HepG2 (cell line): Measurements from ENCODE around the gene EVA1C. TPM values are rescaled to one million over a fixed set of nuclear protein-coding genes. Genes with fewer than 3 reads are reported as not detected.

Experiments used
- ATAC-seq: fragments of 200-7000 bp; cut with Tn5 transposase; 3 replicates; pipeline ENCODE4 v1.9.1; 2020; ENCODE audit warnings: mild to moderate bottlenecking, moderate library complexity
- BruUV-seq: library from RNA; stranded (reverse); fragments of 400-500 nt; replicated peaks from 2 replicates; lab custom pipeline; 2021; lab: Mats Ljungman, UMichigan
- CTCF ChIA-PET: fragments of 300-600 bp; formaldehyde crosslinking; extraction: SDS; loops from one replicate; lab custom pipeline; 2021; ENCODE audit warnings: low total read pairs, inconsistent platforms, low intra/inter-chr PET ratio; lab: Yijun Ruan, JAX
- POLR2A ChIA-PET: fragments of 350-600 bp; sonication (Branson Sonifier 250); formaldehyde crosslinking; loops from one replicate; lab custom pipeline; 2020; ENCODE audit warnings: antibody characterized with exemption, inconsistent platforms; lab: Yijun Ruan, JAX
- DNase-seq: peaks from one replicate; pipeline ENCODE4 v3.0.0-alpha.2; 2015; ENCODE audit warnings: low spot score
- FAIRE-seq: peaks from 3 replicates; lab custom pipeline; 2011; peaks lifted over from hg19 to GRCh38; lab: Jason Lieb, UNC
- H2AFZ ChIP-seq: one replicate; pipeline ENCODE4 v1.6.1; 2011; ENCODE audit warnings: low read length, inconsistent platforms
- H3K27ac ChIP-seq: fragments of 300-600 bp; 3 replicates; pipeline ENCODE4 v1.8.0; 2011; ENCODE audit warnings: mixed run types, mild to moderate bottlenecking, mixed read lengths, low read length, inconsistent platforms; ENCODE audit not compliant: insufficient read depth; ENCODE audit errors: extremely low read length
- H3K27me3 ChIP-seq, 2 experiments: fragments of 200-600 bp in 1 of 2; 2 replicates in 1 of 2; 3 replicates in 1 of 2; pipeline versions ENCODE4 v1.6.0 to v1.8.0; 2011; ENCODE audit warnings: low read length in 2 of 2, mild to moderate bottlenecking in 2 of 2, moderate library complexity in 2 of 2, inconsistent platforms in 1 of 2; ENCODE audit not compliant: insufficient read depth in 2 of 2, control insufficient read depth in 1 of 2
- H3K36me3 ChIP-seq, 2 experiments: fragments of 200-600 bp in 1 of 2; replicated peaks in 1 of 2; 2 replicates in 1 of 2; 3 replicates in 1 of 2; pipeline versions ENCODE4 v1.5.1 to v1.8.0; 2011; ENCODE audit warnings: low read length in 2 of 2, inconsistent platforms in 1 of 2; ENCODE audit not compliant: insufficient read depth in 2 of 2, control insufficient read depth in 1 of 2
- H3K4me1 ChIP-seq: 2 replicates; pipeline ENCODE4 v1.5.1; 2012; ENCODE audit warnings: low read length, inconsistent platforms; ENCODE audit not compliant: insufficient read depth
- H3K4me2 ChIP-seq: 2 replicates; pipeline ENCODE4 v1.6.0; 2011; ENCODE audit warnings: low read depth, low read length, inconsistent platforms
- H3K4me3 ChIP-seq, 3 experiments: fragments of 200-600 bp in 1 of 3; sonication (generic), shearing (Covaris generic) in 1 of 3; replicated peaks in 1 of 3; 2 replicates each; pipeline ENCODE4 v1.5.1; 2011 to 2016; ENCODE audit warnings: low read length in 3 of 3, inconsistent platforms in 2 of 3, low read depth in 2 of 3, mild to moderate bottlenecking in 2 of 3, control low read depth in 1 of 3, mixed read lengths in 1 of 3; ENCODE audit not compliant: insufficient read depth in 1 of 3
- H3K79me2 ChIP-seq: one replicate; pipeline ENCODE4 v1.6.1; 2011; ENCODE audit warnings: low read length, inconsistent platforms; ENCODE audit not compliant: insufficient read depth
- H3K9ac ChIP-seq: 2 replicates; pipeline ENCODE4 v1.6.0; 2011; ENCODE audit warnings: mild to moderate bottlenecking, low read depth, low read length, inconsistent platforms; ENCODE audit not compliant: insufficient read depth
- H3K9me3 ChIP-seq: 2 replicates; pipeline ENCODE4 v1.5.1; 2012; ENCODE audit warnings: mild to moderate bottlenecking, low read length
- H4K20me1 ChIP-seq: 2 replicates; pipeline ENCODE4 v1.6.0; 2011; ENCODE audit warnings: inconsistent platforms, mild to moderate bottlenecking, low read length, moderate library complexity; ENCODE audit not compliant: insufficient read depth
- ATF1 ChIP-seq: IDR thresholded peaks from 2 replicates; pipeline ENCODE4 v1.6.1; 2016; ENCODE audit warnings: mild to moderate bottlenecking, control low read depth
- CREM ChIP-seq, 2 experiments: sonication (generic) in 1 of 2; formaldehyde crosslinking in 1 of 2; IDR thresholded peaks; 2 replicates each; pipeline versions ENCODE4 v1.4.0 to v1.6.1; 2016 to 2020; ENCODE audit warnings: antibody characterized with exemption in 1 of 2, mild to moderate bottlenecking in 1 of 2, missing genetic modification reagents in 1 of 2
- EP300 ChIP-seq, 3 experiments: sonication (generic) in 1 of 3; formaldehyde crosslinking in 1 of 3; IDR thresholded peaks; 2 replicates each; pipeline versions ENCODE4 v1.5.1 to v1.6.1; 2011 to 2020; ENCODE audit warnings: low read depth in 2 of 3, low read length in 2 of 3, borderline replicate concordance in 1 of 3, improper control_type of control experiment in 1 of 3, mild to moderate bottlenecking in 1 of 3, missing genetic modification reagents in 1 of 3, moderate library complexity in 1 of 3
- HBP1 ChIP-seq: IDR thresholded peaks from 2 replicates; pipeline ENCODE4 v1.6.1; 2016; ENCODE audit warnings: low read depth, control low read depth
- LRRFIP1 ChIP-seq: sonication (generic); formaldehyde crosslinking; conservative IDR thresholded peaks from 2 replicates; pipeline ENCODE4 v1.4.0; 2020; ENCODE audit warnings: missing genetic modification reagents
- U2AF2 ChIP-seq: fragments of 200-400 bp; formaldehyde crosslinking; IDR thresholded peaks from 2 replicates; pipeline ENCODE4 v1.6.1; 2017; ENCODE audit warnings: low read depth, mild to moderate bottlenecking, low read length
- ZBTB43 ChIP-seq: sonication (generic); formaldehyde crosslinking; conservative IDR thresholded peaks from 2 replicates; pipeline ENCODE4 v1.4.0; 2020; ENCODE audit warnings: missing genetic modification reagents
- ZKSCAN1 ChIP-seq: fragments of 150-350 bp; IDR thresholded peaks from 2 replicates; pipeline ENCODE4 v1.6.1; 2014; ENCODE audit warnings: low read length
- ZNF543 ChIP-seq: sonication (generic); formaldehyde crosslinking; IDR thresholded peaks from 2 replicates; pipeline ENCODE4 v1.4.0; 2020; ENCODE audit warnings: mild to moderate bottlenecking, missing genetic modification reagents
- ZNF550 ChIP-seq: sonication (generic); formaldehyde crosslinking; IDR thresholded peaks from 2 replicates; pipeline ENCODE4 v1.4.0; 2020; ENCODE audit warnings: mild to moderate bottlenecking, missing genetic modification reagents, borderline replicate concordance
- ZNF597 ChIP-seq: sonication (generic); formaldehyde crosslinking; IDR thresholded peaks from 2 replicates; pipeline ENCODE4 v1.5.0; 2020; ENCODE audit warnings: missing genetic modification reagents
- ZNF687 ChIP-seq: sonication (generic); formaldehyde crosslinking; IDR thresholded peaks from 2 replicates; pipeline ENCODE4 v1.5.1; 2020; ENCODE audit warnings: mild to moderate bottlenecking, missing genetic modification reagents, moderate library complexity
- ZNF737 ChIP-seq: sonication (generic); formaldehyde crosslinking; IDR thresholded peaks from 2 replicates; pipeline ENCODE4 v1.5.0; 2020; ENCODE audit warnings: missing genetic modification reagents, mild to moderate bottlenecking, borderline replicate concordance
- WGBS: methylation state at CpG from one replicate; pipeline ENCODE4 v1.1.6; 2017; ENCODE audit warnings: low lambda C conversion rate; 5-methylcytosine and 5-hydroxymethylcytosine counted together
- in situ Hi-C: cut with HindIII; loops from 2 replicates; pipeline ENCODE4 v1.10.0; 2017; ENCODE audit warnings: low pct_unique_long_range_greater_than_20kb; ENCODE audit not compliant: extremely low pct_ligation_motif_present
- intact Hi-C: fragments of 100-400 bp; cut with micrococcal nuclease; formaldehyde crosslinking; loops from one replicate; pipeline ENCODE4 v1.10.0; 2022; ENCODE audit not compliant: unreplicated experiment
- polyA plus RNA-seq, 8 experiments: library from polyadenylated mRNA; depleted of rRNA in 3 of 8; stranded (reverse) in 7 of 8; unstranded in 1 of 8; fragments of >200 nt; fragmentation: Illumina TruSeq in 4 of 8; extraction: Trizol in 4 of 8; gene quantifications; 2 replicates each; pipeline versions ENCODE4 v1.2.1 to v1.2.3, GENCODE V29; 2011 to 2016; ENCODE audit warnings: low read depth in 4 of 8, missing spikeins in 1 of 8, mixed read lengths in 1 of 8; ENCODE audit not compliant: insufficient read depth in 1 of 8
- total RNA-seq, 5 experiments: library from RNA; depleted of rRNA; stranded (reverse); fragments of >200 nt; fragmentation: Illumina TruSeq; extraction: Trizol; gene quantifications; 2 replicates each; pipeline ENCODE4 v1.2.3, GENCODE V29; 2016; ENCODE audit warnings: low read depth in 1 of 5

The EVA1C gene
- total and polyA plus RNA-seq, 2 of the 13 experiments (the other 11 are each of a cell fraction or from before 2014, with no cell fraction given): 0.29 to 0.34 TPM

GRCh38 chr21:32548978-32549377 is 136.5 kb downstream of the EVA1C start:
- Histone ChIP-seq H3K4me2 (no peak overlapping the region), H3K27me3 (no peaks in the 10 kb centered on the region), H3K9me3 (no peaks in the 10 kb centered on the region), H2AFZ (no peak overlapping the region), H3K4me3 (no peak overlapping the region), H4K20me1 (no peaks in the 10 kb centered on the region), H3K9ac (no peak overlapping the region), H3K79me2 (no peaks in the 10 kb centered on the region), H3K36me3 (no peaks in the 10 kb centered on the region), H3K27ac (no peak overlapping the region), H3K4me1 (peaks cover 6% of the 10 kb centered on the region; the same call in 1 of the 2 replicates)
- no peak for ATAC-seq
- ChIA-PET CTCF (no interaction called here), POLR2A (no interaction called here)
- FAIRE-seq: no peak
- no TSS peak for BruUV-seq
- in situ Hi-C loops (no loop called here), intact Hi-C loops (no loop called here)
- 77% methylated on average over 8 of the region's 8 CpGs for WGBS
- DNase-seq: no peak
- TF ChIP-seq ATF1 (CRISPR knock-in tag): no peak
- TF ChIP-seq LRRFIP1 (CRISPR knock-in tag): no peak
- TF ChIP-seq ZBTB43 (CRISPR knock-in tag): no peak
- no peak for TF ChIP-seq ZNF597
- TF ChIP-seq ZNF687 (CRISPR knock-in tag): no peak
- no peak for TF ChIP-seq ZNF543 (CRISPR knock-in tag)
- TF ChIP-seq EP300 (IDR thresholded peaks at IDR 0.05; ENCODE audit: low read depth in 2 of 2, low read length in 2 of 2): no peak
- no peak for TF ChIP-seq EP300 (CRISPR knock-in tag; IDR thresholded peaks at IDR 0.05; ENCODE audit: borderline replicate concordance)
- no peak for TF ChIP-seq ZNF737 (CRISPR knock-in tag)
- TF ChIP-seq U2AF2: no peak
- no peak for TF ChIP-seq CREM (IDR thresholded peaks at IDR 0.05)
- TF ChIP-seq CREM (CRISPR knock-in tag; IDR thresholded peaks at IDR 0.05): no peak
- no peak for TF ChIP-seq ZKSCAN1
- no peak for TF ChIP-seq HBP1 (CRISPR knock-in tag)
- TF ChIP-seq ZNF550: no peak
